ENCODE measurements around the gene ADGRF3. TPM values are rescaled to one million over a fixed set of nuclear protein-coding genes. Genes with fewer than 3 reads are reported as not detected.

The ADGRF3 gene
- total and polyA plus RNA-seq, 9 of the 15 experiments (the other 6 are each of a cell fraction or from before 2014, with no cell fraction given): 0.04 to 0.54 (median 0.16) TPM; not detected in 2

- TF ChIP-seq EHMT2 (IDR thresholded peaks at IDR 0.05) (no peak), HDGF (IDR thresholded peaks at IDR 0.05) (no peak), WHSC1 (IDR thresholded peaks at IDR 0.05; ENCODE audit: low read length) (no peak), E2F6 (IDR thresholded peaks at IDR 0.05; ENCODE audit: borderline replicate concordance in 1 of 2, extremely low read depth in 1 of 2, insufficient read depth in 1 of 2, insufficient read length in 1 of 2, low read depth in 1 of 2, low read length in 1 of 2, poor library complexity in 1 of 2, severe bottlenecking in 1 of 2) (peak; percentile 11 to 48), MCM3 (IDR thresholded peaks at IDR 0.05) (no peak), PBX2 (CRISPR knock-in tag; IDR thresholded peaks at IDR 0.05; ENCODE audit: low read depth) (peak; percentile 77), PBX2 (tag; conservative IDR thresholded peaks at IDR 0.05; ENCODE audit: low read depth) (peak; percentile 97), BCOR (IDR thresholded peaks at IDR 0.05) (peak; percentile 41; the same call in 1 of the 2 replicates), FOXP1 (CRISPR knock-in tag; IDR thresholded peaks at IDR 0.05) (peak; percentile 81; the same call in 1 of the 2 replicates), NCOA2 (IDR thresholded peaks at IDR 0.05; ENCODE audit: partially characterized antibody in 2 of 2) (no peak), ZBTB2 (IDR thresholded peaks at IDR 0.05) (peak; percentile 97)
- TF ChIP-seq, protein P1, sequence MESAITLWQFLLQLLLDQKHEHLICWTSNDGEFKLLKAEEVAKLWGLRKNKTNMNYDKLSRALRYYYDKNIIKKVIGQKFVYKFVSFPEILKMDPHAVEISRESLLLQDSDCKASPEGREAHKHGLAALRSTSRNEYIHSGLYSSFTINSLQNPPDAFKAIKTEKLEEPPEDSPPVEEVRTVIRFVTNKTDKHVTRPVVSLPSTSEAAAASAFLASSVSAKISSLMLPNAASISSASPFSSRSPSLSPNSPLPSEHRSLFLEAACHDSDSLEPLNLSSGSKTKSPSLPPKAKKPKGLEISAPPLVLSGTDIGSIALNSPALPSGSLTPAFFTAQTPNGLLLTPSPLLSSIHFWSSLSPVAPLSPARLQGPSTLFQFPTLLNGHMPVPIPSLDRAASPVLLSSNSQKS (CRISPR knock-in tag; IDR thresholded peaks at IDR 0.05): no peak
- TF ChIP-seq, protein P2, sequence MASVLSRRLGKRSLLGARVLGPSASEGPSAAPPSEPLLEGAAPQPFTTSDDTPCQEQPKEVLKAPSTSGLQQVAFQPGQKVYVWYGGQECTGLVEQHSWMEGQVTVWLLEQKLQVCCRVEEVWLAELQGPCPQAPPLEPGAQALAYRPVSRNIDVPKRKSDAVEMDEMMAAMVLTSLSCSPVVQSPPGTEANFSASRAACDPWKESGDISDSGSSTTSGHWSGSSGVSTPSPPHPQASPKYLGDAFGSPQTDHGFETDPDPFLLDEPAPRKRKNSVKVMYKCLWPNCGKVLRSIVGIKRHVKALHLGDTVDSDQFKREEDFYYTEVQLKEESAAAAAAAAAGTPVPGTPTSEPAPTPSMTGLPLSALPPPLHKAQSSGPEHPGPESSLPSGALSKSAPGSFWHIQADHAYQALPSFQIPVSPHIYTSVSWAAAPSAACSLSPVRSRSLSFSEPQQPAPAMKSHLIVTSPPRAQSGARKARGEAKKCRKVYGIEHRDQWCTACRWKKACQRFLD (CRISPR knock-in tag; IDR thresholded peaks at IDR 0.05): no peak; the same call in 1 of the 2 replicates
- TF ChIP-seq, protein P3, sequence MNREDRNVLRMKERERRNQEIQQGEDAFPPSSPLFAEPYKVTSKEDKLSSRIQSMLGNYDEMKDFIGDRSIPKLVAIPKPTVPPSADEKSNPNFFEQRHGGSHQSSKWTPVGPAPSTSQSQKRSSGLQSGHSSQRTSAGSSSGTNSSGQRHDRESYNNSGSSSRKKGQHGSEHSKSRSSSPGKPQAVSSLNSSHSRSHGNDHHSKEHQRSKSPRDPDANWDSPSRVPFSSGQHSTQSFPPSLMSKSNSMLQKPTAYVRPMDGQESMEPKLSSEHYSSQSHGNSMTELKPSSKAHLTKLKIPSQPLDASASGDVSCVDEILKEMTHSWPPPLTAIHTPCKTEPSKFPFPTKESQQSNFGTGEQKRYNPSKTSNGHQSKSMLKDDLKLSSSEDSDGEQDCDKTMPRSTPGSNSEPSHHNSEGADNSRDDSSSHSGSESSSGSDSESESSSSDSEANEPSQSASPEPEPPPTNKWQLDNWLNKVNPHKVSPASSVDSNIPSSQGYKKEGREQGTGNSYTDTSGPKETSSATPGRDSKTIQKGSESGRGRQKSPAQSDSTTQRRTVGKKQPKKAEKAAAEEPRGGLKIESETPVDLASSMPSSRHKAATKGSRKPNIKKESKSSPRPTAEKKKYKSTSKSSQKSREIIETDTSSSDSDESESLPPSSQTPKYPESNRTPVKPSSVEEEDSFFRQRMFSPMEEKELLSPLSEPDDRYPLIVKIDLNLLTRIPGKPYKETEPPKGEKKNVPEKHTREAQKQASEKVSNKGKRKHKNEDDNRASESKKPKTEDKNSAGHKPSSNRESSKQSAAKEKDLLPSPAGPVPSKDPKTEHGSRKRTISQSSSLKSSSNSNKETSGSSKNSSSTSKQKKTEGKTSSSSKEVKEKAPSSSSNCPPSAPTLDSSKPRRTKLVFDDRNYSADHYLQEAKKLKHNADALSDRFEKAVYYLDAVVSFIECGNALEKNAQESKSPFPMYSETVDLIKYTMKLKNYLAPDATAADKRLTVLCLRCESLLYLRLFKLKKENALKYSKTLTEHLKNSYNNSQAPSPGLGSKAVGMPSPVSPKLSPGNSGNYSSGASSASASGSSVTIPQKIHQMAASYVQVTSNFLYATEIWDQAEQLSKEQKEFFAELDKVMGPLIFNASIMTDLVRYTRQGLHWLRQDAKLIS (CRISPR knock-in tag; IDR thresholded peaks at IDR 0.05): no peak; the same call in 1 of the 2 replicates
Observed at GRCh38 chr2:26345545-26346453, 790 bp downstream of the ADGRF3 start, which contains the start of gene SELENOI (continued).
